HG03066 (cell line): ENCODE measurements around the gene DPM1.

Source experiments
- ATAC-seq: cut with Tn5 transposase; IDR thresholded peaks from one replicate; pipeline ENCODE4 v1.9.1; 2021; ENCODE audit warnings: low read depth; ENCODE audit not compliant: unreplicated experiment

Gene DPM1

GRCh38 chr20:50957798-50958614, at the start of gene DPM1:
TSS of gene DPM1 (minus strand) at chr20:50958532. CDS start at chr20:50958523, 9 bp downstream.
- peak; percentile 92 for ATAC-seq

- ATAC-seq: no peak
Measured at GRCh38 chr20:51005214-51005613, 46.9 kb upstream of the DPM1 start.

GRCh38 chr20:51004781-51005180, 46.4 kb upstream of the DPM1 start:
- ATAC-seq: no peak

- no peak for ATAC-seq
Measured at GRCh38 chr20:51004305-51004727, 46.0 kb upstream of the DPM1 start.

- no peak for ATAC-seq
Measured at GRCh38 chr20:51003753-51004152, 45.4 kb upstream of the DPM1 start.

- ATAC-seq: no peak
Measured at GRCh38 chr20:51002633-51003032, 44.3 kb upstream of the DPM1 start.

GRCh38 chr20:51001430-51002265, 43.3 kb upstream of the DPM1 start:
- no peak for ATAC-seq

GRCh38 chr20:50999355-50999754, 41.0 kb upstream of the DPM1 start:
- no peak for ATAC-seq

- no peak for ATAC-seq
Measured at GRCh38 chr20:50996901-50997865, 38.9 kb upstream of the DPM1 start.

- no peak for ATAC-seq
Measured at GRCh38 chr20:50995506-50995905, 37.2 kb upstream of the DPM1 start.

- no peak for ATAC-seq
Measured at GRCh38 chr20:50993876-50994275, 35.5 kb upstream of the DPM1 start.

- no peak for ATAC-seq
Measured at GRCh38 chr20:50992733-50993457, 34.6 kb upstream of the DPM1 start.

- no peak for ATAC-seq
Measured at GRCh38 chr20:50992336-50992732, 34.0 kb upstream of the DPM1 start.

- ATAC-seq: no peak
Measured at GRCh38 chr20:50991076-50991475, 32.7 kb upstream of the DPM1 start.

GRCh38 chr20:50987493-50988210, 29.3 kb upstream of the DPM1 start:
- ATAC-seq: no peak

- ATAC-seq: no peak
Measured at GRCh38 chr20:50983321-50983720, 25.0 kb upstream of the DPM1 start.

GRCh38 chr20:50982363-50982762, 24.0 kb upstream of the DPM1 start:
- no peak for ATAC-seq

- ATAC-seq: no peak
Measured at GRCh38 chr20:50981714-50982048, 23.3 kb upstream of the DPM1 start.
